HepG2 (cell line): ENCODE data around the gene AOX1. TPM values are rescaled to one million over a fixed set of nuclear protein-coding genes. Genes with fewer than 3 reads are reported as not detected.

Experiments
- BRF2 ChIP-seq: sonication (generic); formaldehyde crosslinking; IDR thresholded peaks from 2 replicates; pipeline ENCODE4 v1.8.1; 2022; ENCODE audit warnings: mild to moderate bottlenecking, missing genetic modification reagents
- HCFC1 ChIP-seq: fragments of 150-350 bp; IDR thresholded peaks from 2 replicates; pipeline ENCODE4 v1.6.1; 2014; ENCODE audit warnings: low read depth, low read length
- HNF4A ChIP-seq: sonication (generic); formaldehyde crosslinking; IDR thresholded peaks from 2 replicates; pipeline ENCODE4 v1.4.0; 2020; ENCODE audit warnings: missing genetic modification reagents
- JUN ChIP-seq: sonication (generic); formaldehyde crosslinking; IDR thresholded peaks from 2 replicates; pipeline ENCODE4 v1.4.0; 2020; ENCODE audit warnings: mild to moderate bottlenecking, missing genetic modification reagents
- KLF15 ChIP-seq: sonication (generic); formaldehyde crosslinking; IDR thresholded peaks from 2 replicates; pipeline ENCODE4 v1.8.1; 2023; ENCODE audit warnings: borderline replicate concordance, mild to moderate bottlenecking, inconsistent platforms, missing genetic modification reagents, mixed read lengths
- MIER3 ChIP-seq: IDR thresholded peaks from 2 replicates; pipeline ENCODE4 v1.6.1; 2016; ENCODE audit warnings: missing compliant biosample characterization, borderline replicate concordance
- RFX1 ChIP-seq: fragments of 450-650 bp; IDR thresholded peaks from 2 replicates; pipeline ENCODE4 v1.6.1; 2017
- ZBTB20 ChIP-seq: sonication (generic); formaldehyde crosslinking; IDR thresholded peaks from 2 replicates; pipeline ENCODE4 v1.8.1; 2023; ENCODE audit warnings: missing genetic modification reagents, low read depth, mild to moderate bottlenecking, borderline replicate concordance
- ZBTB43 ChIP-seq: sonication (generic); formaldehyde crosslinking; conservative IDR thresholded peaks from 2 replicates; pipeline ENCODE4 v1.4.0; 2020; ENCODE audit warnings: missing genetic modification reagents
- ZBTB44 ChIP-seq: sonication (generic); formaldehyde crosslinking; IDR thresholded peaks from 2 replicates; pipeline ENCODE4 v1.4.0; 2020; ENCODE audit warnings: missing genetic modification reagents
- ZBTB7B ChIP-seq: sonication (generic); formaldehyde crosslinking; IDR thresholded peaks from 2 replicates; pipeline ENCODE4 v1.4.0; 2020; ENCODE audit warnings: missing genetic modification reagents
- ZIK1 ChIP-seq: sonication (generic); formaldehyde crosslinking; IDR thresholded peaks from 2 replicates; pipeline ENCODE4 v1.5.0; 2020; ENCODE audit warnings: mild to moderate bottlenecking, low read depth, missing genetic modification reagents, borderline replicate concordance
- ZNF12 ChIP-seq: sonication (generic); formaldehyde crosslinking; IDR thresholded peaks from 2 replicates; pipeline ENCODE4 v1.5.0; 2020; ENCODE audit warnings: missing genetic modification reagents
- ZNF235 ChIP-seq: sonication (generic); formaldehyde crosslinking; IDR thresholded peaks from 2 replicates; pipeline ENCODE4 v1.8.1; 2023; ENCODE audit warnings: mild to moderate bottlenecking, missing genetic modification reagents, borderline replicate concordance
- ZNF670 ChIP-seq: sonication (generic); formaldehyde crosslinking; IDR thresholded peaks from 2 replicates; pipeline ENCODE4 v1.8.0; 2022; ENCODE audit warnings: mild to moderate bottlenecking, missing genetic modification reagents, borderline replicate concordance
- ZNF674 ChIP-seq: sonication (generic); formaldehyde crosslinking; IDR thresholded peaks from 2 replicates; pipeline ENCODE4 v1.5.0; 2020; ENCODE audit warnings: low read depth, mild to moderate bottlenecking, missing genetic modification reagents
- ZNF687 ChIP-seq: sonication (generic); formaldehyde crosslinking; IDR thresholded peaks from 2 replicates; pipeline ENCODE4 v1.5.1; 2020; ENCODE audit warnings: mild to moderate bottlenecking, missing genetic modification reagents, moderate library complexity
- ZNF724P ChIP-seq: sonication (generic); formaldehyde crosslinking; IDR thresholded peaks from 2 replicates; pipeline ENCODE4 v1.8.0; 2022; ENCODE audit warnings: missing genetic modification reagents, borderline replicate concordance
- ZNF800 ChIP-seq: sonication (generic); formaldehyde crosslinking; IDR thresholded peaks from 2 replicates; pipeline ENCODE4 v1.4.0; 2020; ENCODE audit warnings: missing genetic modification reagents
- polyA plus RNA-seq, 8 experiments: library from polyadenylated mRNA; depleted of rRNA in 3 of 8; stranded (reverse) in 7 of 8; unstranded in 1 of 8; fragments of >200 nt; fragmentation: Illumina TruSeq in 4 of 8; extraction: Trizol in 4 of 8; gene quantifications; 2 replicates each; pipeline versions ENCODE4 v1.2.1 to v1.2.3, GENCODE V29; 2011 to 2016; ENCODE audit warnings: low read depth in 4 of 8, missing spikeins in 1 of 8, mixed read lengths in 1 of 8; ENCODE audit not compliant: insufficient read depth in 1 of 8
- total RNA-seq, 5 experiments: library from RNA; depleted of rRNA; stranded (reverse); fragments of >200 nt; fragmentation: Illumina TruSeq; extraction: Trizol; gene quantifications; 2 replicates each; pipeline ENCODE4 v1.2.3, GENCODE V29; 2016; ENCODE audit warnings: low read depth in 1 of 5

AOX1 gene
- total and polyA plus RNA-seq, 2 of the 13 experiments (the other 11 are each of a cell fraction or from before 2014, with no cell fraction given), result 9.2 to 18.0 TPM

- no peak for TF ChIP-seq ZBTB44
- no peak for TF ChIP-seq ZNF724P (CRISPR knock-in tag)
- no peak for TF ChIP-seq BRF2 (CRISPR knock-in tag)
- TF ChIP-seq ZNF800, result no peak
- no peak for TF ChIP-seq ZIK1 (CRISPR knock-in tag)
- TF ChIP-seq ZNF687 (CRISPR knock-in tag), result no peak
- no peak for TF ChIP-seq ZBTB7B (CRISPR knock-in tag)
- peak; percentile 74 for TF ChIP-seq HNF4A (CRISPR knock-in tag)
- TF ChIP-seq ZNF235, result no peak
- TF ChIP-seq JUN (CRISPR knock-in tag), result peak; percentile 85
- TF ChIP-seq ZNF12 (CRISPR knock-in tag), result no peak; the same call in 1 of the 2 replicates
- TF ChIP-seq HCFC1, result no peak
- TF ChIP-seq RFX1, result no peak
- TF ChIP-seq MIER3, result peak; percentile 39; the same call in 1 of the 2 replicates
- TF ChIP-seq ZNF674, result no peak
- peak; percentile 27; the same call in 1 of the 2 replicates for TF ChIP-seq ZNF670 (CRISPR knock-in tag)
- no peak for TF ChIP-seq KLF15 (CRISPR knock-in tag)
- no peak for TF ChIP-seq ZBTB20 (CRISPR knock-in tag)
- TF ChIP-seq ZBTB43 (CRISPR knock-in tag), result peak; percentile 72; the same call in 1 of the 2 replicates
Measured at GRCh38 chr2:200702646-200703118, 116.9 kb downstream of the AOX1 start (continued).
